Heart left ventricle (tissue), 13 donors: ENCODE measurements around the gene USP10.

ENCODE experiments used
- POLR2A ChIP-seq, 2 donors: fragments of 450-650 bp; IDR thresholded peaks; one replicate each; pipeline ENCODE4 v1.6.1; 2017; ENCODE audit warnings: antibody characterized with exemption in 2 of 2, mild to moderate bottlenecking in 2 of 2, moderate library complexity in 2 of 2
- TF ChIP-seq, protein P1 (sequence below), 12 donors: fragments of 200-600 bp; sonication (generic) in 4 of 12; IDR thresholded peaks; one replicate each; pipeline versions ENCODE4 v1.5.0 to v1.8.0; 2018 to 2022; ENCODE audit warnings: antibody characterized with exemption in 12 of 12, mild to moderate bottlenecking in 5 of 12
- donor health status: ischemic (EF 13 %, LVEDD 7.1; RV severe dilation, severe dysfunction).
- donor health status: DM: no; HTN: yes; CAD: no.
- donor health status: DM: no; HTN: no; CAD: no.
- donor health status: ischemic (EF 25% LVEDD 6.9; RV normal size, moderate dysfunction).
- donor health status: ischemic (EF 25% LVEDD 5.7; RV mildly dilated, moderate dysfunction).
- donor health status: ischemic (EF 35%, LVEDD 5.7; RV mildly dilated, moderate dysfunction).
- donor health status: nonischemic (EF 11% LVEDD 7.7; RV severe dilation, severe dysfunction).
- donor health status: DM: yes; HTN: yes; CAD: no.
- donor health status: PGD.
- donor health status: ischemic (EF 29% LVEDD 5.4; RV normal size, mild dysfunction).
- donor health status: nonischemic (EF 23%, LVEDD 6.1; RV moderate dilation, normal function).

DNA sequence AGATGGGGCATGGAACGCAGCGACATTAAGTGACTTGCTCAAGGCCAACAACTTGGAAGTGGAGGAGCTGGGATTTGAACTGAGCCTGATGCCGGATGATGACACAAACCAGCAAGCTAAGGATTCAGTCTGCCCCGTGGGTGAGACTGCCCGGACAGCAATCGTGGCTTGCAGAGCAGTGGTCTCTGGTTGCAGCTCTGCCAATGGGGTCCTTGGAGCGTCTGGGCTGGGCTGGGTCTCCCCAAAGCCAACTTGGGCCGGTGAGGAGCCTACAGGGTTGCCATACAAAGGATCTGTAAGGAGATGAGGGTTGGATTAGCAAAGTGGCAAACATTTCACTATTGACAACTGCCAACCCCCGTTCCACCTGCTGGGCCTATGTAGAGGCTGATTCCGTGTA is 117.4 kb downstream of the USP10 start:
- TF ChIP-seq, protein P1, sequence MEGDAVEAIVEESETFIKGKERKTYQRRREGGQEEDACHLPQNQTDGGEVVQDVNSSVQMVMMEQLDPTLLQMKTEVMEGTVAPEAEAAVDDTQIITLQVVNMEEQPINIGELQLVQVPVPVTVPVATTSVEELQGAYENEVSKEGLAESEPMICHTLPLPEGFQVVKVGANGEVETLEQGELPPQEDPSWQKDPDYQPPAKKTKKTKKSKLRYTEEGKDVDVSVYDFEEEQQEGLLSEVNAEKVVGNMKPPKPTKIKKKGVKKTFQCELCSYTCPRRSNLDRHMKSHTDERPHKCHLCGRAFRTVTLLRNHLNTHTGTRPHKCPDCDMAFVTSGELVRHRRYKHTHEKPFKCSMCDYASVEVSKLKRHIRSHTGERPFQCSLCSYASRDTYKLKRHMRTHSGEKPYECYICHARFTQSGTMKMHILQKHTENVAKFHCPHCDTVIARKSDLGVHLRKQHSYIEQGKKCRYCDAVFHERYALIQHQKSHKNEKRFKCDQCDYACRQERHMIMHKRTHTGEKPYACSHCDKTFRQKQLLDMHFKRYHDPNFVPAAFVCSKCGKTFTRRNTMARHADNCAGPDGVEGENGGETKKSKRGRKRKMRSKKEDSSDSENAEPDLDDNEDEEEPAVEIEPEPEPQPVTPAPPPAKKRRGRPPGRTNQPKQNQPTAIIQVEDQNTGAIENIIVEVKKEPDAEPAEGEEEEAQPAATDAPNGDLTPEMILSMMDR (IDR thresholded peaks at IDR 0.05), result no peak
- no peak for TF ChIP-seq POLR2A (IDR thresholded peaks at IDR 0.05)
